Measurements from ENCODE around the gene GZMB.

DNA sequence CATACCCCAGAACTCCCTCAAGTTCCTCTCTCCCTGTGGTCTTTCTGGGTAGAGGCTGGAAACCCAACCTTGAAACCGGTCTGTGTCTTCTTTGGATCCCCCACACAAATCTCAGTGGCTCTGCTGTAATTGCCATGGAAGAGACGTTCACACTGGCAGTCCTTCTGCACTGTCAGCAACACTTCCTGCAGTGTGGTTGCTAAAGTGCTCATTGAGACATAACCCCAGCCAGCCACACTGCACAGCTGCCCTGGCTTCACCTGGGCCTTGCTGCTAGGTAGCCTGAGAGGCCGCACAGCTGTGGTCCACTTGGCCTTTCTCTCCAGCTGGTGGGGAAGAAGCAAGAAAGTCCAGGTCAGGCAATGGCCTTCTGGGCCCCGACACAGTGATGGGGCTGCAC is 26.9 kb downstream of the GZMB start:
- TF ChIP-seq, protein P1, sequence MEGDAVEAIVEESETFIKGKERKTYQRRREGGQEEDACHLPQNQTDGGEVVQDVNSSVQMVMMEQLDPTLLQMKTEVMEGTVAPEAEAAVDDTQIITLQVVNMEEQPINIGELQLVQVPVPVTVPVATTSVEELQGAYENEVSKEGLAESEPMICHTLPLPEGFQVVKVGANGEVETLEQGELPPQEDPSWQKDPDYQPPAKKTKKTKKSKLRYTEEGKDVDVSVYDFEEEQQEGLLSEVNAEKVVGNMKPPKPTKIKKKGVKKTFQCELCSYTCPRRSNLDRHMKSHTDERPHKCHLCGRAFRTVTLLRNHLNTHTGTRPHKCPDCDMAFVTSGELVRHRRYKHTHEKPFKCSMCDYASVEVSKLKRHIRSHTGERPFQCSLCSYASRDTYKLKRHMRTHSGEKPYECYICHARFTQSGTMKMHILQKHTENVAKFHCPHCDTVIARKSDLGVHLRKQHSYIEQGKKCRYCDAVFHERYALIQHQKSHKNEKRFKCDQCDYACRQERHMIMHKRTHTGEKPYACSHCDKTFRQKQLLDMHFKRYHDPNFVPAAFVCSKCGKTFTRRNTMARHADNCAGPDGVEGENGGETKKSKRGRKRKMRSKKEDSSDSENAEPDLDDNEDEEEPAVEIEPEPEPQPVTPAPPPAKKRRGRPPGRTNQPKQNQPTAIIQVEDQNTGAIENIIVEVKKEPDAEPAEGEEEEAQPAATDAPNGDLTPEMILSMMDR (conservative IDR thresholded peaks at IDR 0.05; ENCODE audit: low read length) = no peak
- TF ChIP-seq EZH2phosphoT487 (IDR thresholded peaks at IDR 0.05; ENCODE audit: borderline replicate concordance) = no peak
